GM18867 (cell line): ENCODE data around the gene B4GALNT1.
A peak's percentile ranks its signal among the peaks of the same experiment; 100 is the strongest.
"Not testable (repeated sequence)": the region's sequence is repeated elsewhere in the genome, so short reads cannot be mapped to it uniquely, and the experiment has no call there.

ENCODE experiments used
- ATAC-seq: cut with Tn5 transposase; IDR thresholded peaks from one replicate; pipeline ENCODE4 v1.9.1; 2021; ENCODE audit warnings: mild to moderate bottlenecking, moderate library complexity; ENCODE audit not compliant: unreplicated experiment

Gene B4GALNT1

DNA sequence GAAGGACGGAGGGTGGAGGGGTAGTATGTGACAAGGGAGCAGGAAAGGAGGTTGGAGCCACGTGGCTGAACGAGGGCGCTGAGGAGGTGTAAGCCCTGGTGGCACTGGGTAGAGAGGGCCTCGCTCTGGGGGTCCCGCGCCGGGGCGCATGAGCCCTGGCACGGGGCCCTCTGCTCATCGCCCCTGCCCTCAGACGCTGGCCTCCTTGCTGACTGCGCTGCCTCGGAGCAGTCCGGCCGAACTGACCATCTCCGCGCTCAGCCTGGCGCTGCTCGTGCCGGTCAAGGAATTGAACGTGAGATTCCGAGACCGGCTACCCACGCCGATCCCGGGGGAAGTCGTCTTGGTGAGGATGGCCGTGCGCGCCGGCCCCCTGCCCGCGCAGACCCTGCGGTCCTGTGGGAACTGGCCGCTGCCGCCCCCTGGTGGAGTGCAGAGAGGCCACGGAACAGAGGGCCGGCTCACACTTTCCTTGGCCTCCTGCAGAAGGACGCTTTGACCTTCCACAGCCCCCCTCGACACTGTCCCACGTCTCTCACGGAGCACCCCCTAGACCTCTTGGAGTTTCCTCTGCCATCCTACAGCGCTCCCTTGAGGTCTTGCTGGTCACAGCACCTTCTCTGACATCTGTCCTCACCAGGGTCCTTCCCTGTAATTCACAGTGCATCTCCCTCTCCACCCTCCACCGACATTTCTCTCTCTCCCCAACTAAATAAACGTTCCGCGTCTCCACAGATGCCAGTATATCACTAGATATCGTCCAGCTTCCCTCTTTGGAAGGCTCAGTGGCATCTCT, 11.3 kb downstream of the B4GALNT1 start:
- ATAC-seq = no peak

DNA sequence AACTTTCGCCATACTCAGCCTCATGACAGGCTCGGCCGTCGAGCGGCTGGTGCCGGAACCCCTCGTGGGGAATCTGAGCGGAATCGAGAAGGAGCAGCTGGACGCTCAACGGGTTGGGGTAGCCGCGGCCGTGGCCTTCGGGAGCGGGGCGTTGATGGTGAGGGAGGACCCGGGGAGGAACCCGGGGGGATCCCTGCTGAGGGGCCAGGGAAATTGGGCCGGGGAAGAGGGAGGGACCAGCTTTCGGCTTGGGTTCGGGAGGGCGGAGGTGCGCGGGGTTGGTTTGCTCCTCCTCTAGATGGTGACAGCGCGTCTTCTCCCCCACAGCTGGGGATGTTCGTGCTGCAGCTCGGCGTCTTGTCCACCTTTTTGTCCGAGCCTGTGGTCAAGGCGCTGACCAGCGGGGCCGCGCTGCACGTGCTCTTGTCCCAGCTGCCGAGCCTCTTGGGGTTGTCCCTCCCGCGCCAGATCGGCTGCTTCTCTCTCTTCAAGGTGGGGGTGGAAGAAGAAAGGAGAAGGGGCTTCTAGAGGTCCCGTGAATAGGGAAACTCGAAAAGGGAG, 12.0 kb downstream of the B4GALNT1 start:
- ATAC-seq = no peak

DNA sequence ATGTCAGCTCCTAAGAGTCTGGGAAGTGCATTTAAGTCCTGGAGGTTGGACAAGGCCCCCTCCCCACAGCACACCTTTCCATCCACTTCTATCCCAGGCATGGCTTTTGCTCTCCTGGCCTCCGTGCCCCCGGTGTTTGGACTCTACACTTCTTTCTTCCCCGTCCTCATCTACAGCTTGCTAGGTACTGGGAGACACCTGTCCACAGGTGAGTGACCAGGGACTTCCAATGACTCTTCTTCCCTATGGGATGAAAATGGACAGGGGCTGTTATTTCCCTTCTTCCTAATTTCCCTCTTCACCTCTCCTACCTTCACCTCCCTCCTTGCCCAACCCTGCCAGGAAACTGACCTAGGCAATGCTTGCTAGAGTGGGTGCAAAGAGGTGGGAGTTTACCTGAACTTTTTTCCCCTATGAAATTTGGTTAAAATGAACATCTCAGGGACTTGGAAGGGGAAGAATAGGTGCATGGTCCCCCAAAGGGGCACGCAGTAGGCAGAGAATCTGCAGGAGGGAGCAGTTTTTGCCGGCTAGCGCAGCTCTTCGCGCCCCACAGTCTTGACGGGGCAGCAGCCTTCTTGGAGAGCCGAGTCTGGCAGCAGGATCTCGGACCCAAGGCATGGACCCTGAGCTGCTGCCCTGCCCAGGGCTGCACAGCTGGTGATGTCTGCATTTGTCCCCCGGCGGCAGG, 12.6 kb downstream of the B4GALNT1 start:
- no peak for ATAC-seq

DNA sequence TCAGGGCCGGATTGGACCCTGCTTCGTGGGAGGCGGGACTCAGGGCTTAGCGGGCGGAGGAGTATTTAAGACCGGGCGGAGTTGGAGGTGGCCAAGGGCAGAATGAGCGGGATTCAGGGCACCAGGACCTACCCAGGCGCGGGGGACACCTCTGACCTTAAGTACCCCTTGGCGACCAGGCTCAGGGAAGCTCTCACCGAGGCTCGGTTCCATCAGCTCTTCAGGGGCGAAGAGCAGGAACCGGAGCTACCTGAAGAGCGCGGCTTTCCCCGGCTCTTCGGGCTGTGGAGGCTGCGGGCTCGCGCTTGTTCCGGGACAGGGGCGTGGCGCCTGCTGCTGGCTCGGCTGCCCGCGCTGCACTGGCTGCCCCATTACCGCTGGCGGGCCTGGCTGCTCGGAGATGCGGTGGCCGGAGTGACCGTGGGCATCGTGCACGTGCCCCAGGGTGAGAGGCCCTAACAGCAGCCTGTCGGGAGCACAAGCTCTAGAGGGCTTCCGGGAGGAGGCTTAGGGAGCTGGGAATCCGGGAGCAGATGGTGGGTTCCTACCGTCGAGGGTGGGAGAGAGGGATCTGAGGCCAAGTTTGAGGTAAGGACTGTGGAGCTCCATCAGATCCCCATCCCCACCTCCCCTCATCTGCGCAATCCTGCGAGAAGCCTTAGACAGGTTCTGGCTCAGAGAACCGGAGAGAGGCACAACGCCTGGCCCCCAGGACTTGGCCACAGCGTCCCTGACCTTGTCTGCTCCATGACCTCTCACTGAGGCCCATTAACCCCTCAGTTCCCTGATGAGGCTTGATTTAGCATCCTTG, 13.4 kb downstream of the B4GALNT1 start:
- no peak for ATAC-seq

DNA sequence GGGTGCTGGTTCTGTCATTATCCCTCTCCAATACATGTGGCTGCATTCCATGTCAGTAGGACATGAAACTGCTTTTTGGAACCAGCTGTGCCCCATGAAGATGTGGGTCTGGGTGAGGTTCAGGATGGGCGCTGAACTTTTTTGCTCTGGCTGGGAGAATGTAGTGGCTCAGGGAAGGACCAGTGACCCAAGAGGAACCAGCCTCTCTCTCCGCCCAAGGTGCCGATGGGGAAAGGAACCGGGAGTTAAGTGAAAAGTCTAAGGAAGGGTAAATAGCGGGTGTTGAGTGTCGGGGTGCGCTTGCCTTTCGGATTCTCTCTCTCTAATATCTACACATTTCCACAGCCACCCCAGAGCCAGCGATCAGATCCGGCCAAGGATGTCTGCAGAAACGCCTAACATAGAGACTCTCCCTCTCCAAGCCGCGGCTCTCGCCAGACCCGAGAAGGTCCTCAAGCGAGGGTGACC, 14.0 kb downstream of the B4GALNT1 start:
- ATAC-seq = no peak

DNA sequence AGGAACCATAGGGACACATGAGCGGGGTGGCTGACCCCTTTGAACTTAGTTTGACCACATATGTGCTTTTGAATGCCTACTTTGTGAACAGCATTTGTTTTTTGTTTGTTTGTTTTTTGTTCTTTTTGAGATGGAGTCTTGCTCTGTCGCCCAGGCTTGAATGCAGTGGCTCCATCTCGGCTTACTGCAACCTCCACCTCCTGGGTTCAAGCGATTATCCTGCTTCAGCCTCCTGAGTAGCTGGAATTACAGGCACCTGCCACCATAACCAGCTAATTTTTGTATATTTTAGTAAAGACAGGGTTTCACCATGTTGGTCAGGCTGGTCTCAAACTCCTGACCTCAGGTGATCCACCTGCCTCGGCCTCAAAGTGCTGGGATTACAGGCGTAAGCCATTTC, 14.6 kb downstream of the B4GALNT1 start:
- not testable (repeated sequence) for ATAC-seq

DNA sequence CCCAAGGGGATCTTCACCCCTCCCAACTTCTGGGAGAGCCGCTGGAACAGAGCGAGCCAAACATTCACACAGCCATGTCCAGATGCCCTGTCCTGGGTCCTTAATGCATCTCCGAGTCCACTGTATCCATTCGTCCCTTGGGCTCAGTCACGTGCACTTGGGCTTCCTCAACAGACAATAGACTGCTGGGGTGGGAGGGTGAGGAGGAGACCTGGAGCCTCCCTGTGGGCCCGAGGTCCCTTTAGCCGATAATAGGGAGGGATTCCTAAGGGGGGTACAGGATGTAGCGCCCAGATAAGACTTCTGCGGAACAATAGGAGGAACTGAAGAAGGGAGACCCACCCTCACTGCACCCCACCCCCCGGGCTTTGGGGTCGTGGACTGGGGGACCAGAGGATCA, 15.1 kb downstream of the B4GALNT1 start:
- no peak for ATAC-seq

DNA sequence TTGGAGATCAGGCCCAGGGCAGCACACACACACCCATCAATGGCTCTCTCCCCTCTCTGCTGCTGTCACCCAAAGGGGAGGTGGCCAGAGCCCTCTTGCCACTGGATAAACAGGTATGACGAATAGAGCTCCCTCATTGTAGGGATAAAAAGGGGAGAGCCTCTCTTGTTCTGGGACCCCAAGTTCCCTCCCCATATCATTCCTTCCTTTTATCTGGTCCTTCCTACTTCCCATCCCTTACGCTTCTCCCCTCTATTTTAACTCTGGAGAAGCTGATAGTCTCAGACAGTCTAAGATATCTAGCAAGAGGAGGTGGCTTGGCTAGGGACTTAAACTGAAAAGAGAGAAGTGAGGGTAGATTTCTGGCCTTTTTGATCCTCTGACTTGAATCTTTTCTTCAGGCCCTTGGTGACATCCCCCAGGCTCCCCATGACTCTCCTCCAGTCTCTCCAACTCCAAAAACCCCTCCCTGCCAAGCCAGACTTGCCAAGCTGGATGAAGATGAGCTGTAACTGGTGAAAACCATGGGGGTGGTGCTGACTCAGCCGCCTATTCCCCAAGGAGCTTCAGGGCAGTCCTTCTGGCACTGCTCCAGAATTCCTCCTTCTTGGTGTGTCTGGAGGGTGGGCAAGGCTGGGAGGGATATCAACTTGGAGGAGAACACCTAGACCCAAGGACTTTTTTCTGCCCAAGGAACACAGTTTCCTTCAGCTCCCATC, 16.5 kb downstream of the B4GALNT1 start:
- ATAC-seq = no peak

DNA sequence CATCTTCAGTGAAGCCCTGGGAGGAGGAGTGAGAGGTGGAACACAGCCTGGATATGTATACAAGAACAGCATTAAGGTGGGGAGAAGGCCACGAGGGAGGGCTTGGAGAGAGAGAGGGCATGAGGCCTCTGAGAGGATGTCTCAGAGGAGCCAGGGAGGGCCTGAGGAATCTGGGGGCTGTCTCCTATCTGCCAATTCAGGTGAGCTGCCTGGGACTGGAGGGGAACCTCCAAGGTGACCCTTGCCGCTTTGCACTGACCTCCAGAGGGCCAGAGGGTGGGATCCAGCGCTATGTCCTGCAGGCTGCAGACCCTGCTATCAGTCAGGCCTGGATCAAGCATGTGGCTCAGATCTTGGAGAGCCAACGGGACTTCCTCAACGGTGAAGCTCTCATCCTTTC, 17.4 kb downstream of the B4GALNT1 start:
- no peak for ATAC-seq

DNA sequence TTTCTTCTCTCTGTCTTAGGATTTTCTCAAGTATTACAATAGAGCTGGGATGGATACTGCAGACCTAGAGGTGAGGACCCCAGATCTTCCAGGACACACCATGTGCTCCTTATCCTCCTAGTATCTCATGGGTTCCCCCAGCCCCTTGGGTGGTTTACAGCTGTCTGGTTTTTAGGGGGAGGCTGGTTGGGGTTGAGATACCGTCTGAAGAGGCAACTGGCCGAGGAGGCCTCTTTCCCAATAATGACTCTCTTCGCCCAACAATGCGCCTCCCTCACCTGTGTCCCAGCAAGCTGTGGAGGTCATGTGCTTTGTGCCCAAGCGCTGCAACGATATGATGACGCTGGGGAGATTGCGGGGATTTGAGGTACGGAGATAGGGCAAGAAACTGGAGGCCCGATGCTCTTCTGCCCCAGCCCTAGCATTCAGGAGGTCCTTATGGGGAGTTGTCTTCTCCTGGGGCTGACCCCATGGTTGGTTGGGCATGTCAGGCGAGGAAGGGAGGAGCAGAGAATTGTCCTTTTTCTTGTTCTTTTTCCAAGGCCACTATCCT, 18.0 kb downstream of the B4GALNT1 start:
- ATAC-seq = no peak

DNA sequence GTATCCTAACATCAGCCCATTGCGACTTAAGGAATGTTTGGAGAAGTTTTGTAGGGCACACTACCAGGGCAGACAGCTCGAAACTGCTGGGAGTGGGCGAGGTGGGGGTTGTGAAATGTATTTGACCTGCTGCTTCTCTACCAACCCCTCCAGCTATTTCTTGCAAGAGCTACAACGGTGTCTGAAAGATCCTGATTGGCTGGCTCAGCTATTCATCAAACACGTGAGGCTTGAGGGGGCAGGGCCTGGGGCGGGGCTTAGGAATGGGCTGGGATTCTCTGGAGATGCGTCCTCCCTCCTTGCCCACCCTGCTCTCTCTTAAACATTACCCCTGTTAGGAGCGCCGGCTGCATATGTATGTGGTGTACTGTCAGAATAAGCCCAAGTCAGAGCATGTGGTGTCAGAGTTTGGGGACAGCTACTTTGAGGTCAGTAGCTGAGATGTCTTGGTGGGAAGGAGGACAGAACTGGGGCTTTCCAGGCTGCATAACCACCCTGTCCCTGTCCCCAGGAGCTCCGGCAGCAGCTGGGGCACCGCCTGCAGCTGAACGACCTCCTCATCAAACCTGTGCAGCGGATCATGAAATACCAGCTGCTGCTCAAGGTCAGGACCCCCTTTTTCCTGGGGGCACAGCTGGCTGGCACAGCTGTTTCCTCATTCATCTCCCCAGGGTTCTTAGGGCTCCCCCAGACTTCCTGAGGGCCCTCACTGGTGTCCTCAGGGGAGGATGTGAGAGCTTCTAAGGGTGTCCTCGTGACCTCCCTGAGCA, 18.6 kb downstream of the B4GALNT1 start:
- peak; percentile 66 for ATAC-seq

DNA sequence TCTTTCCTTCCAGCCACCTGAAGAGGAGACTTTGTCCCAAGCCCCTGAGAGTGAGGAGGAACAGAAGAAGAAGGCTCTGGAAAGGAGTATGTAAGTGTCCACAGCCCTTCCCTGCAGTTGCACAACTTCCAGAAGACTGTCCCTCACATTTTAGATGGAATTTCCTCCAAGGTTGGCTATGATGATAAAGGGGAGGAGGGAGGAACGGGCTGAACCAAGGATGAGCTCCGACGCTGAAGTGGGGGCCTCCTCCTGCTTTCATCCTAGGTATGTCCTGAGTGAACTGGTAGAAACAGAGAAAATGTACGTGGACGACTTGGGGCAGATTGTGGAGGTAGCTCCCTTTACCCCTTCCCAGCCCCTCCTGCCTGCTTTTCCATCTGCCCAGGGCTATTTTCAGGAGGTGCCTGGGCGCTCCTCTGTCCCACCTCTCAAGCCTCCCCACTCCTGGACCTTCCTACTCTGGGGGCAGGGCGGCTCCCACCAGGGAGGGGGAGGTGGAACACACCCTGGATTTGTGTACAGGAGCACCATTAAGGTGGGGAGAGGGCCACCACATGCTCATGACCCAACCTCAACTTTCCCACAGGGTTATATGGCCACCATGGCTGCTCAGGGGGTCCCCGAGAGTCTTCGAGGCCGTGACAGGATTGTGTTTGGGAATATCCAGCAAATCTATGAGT, 19.4 kb downstream of the B4GALNT1 start:
- no peak for ATAC-seq

DNA sequence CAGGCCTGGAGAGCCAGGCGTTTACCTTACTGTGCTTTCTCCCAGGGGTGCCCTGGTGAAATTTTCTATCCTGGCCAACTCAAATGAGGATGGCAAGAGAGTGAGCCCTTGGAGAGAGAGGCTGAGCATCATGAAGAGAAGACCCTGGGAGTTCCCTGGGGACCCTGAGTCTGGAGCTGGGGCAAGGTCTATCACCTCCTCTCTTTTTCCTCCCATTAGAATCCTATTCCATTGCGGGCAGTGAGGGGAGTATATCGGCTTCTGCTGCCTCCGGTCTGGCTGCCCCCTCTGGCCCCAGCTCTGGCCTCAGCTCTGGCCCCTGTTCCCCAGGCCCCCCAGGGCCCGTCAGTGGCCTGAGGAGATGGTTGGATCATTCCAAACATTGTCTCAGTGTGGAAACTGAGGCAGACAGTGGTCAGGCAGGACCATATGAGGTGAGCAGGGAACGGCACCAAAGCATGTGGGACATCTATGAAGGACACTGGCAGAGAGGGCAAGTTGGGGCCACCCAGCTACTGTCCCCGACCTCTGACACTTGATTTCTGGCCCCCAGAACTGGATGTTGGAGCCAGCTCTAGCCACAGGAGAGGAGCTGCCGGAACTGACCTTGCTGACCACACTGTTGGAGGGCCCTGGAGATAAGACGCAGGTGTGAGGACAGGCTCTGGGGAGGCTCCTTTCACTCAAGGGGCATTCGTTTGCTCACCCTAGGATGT, 20.1 kb downstream of the B4GALNT1 start:
- no peak for ATAC-seq

DNA sequence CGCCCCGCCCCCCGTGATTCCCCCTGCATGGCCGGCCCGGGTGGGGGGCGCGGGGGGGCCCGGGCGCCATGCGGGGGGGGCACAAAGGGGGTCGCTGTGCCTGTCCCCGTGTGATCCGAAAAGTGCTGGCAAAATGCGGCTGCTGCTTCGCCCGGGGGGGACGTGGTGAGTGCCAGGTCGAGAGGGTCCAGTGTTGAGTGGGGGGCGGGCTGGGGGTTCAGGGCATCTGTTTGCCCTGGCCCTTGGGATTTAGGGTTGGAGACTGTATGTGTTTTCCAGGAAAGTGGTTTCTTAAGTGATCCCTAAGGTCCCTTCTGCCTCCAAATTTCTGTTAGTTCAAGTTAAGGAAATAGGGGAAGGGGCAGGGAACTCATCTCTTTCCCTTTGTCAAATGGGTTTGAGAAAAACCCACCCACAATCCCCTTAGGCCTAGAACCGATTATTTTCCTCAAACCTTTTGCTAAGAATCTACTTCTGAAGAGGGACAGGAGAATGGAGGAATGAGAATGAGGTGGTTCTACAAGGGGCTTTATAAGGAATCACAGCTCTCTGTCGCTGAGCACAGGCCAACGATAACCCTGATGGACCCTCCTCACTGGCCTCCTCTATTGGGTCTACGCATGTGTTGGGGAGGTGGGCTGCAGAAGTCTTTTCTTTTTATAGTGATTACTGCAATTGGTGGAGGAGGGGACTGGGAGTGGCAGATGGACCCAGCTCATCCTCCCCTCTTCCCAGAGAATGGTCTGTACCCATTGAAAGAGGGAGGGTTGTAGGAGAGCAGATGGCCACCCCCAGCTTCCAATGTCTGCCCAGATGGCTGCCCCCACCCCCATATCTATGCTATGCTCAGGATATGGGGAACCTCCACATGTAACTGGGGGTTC, 20.9 kb downstream of the B4GALNT1 start:
- ATAC-seq = no peak

DNA sequence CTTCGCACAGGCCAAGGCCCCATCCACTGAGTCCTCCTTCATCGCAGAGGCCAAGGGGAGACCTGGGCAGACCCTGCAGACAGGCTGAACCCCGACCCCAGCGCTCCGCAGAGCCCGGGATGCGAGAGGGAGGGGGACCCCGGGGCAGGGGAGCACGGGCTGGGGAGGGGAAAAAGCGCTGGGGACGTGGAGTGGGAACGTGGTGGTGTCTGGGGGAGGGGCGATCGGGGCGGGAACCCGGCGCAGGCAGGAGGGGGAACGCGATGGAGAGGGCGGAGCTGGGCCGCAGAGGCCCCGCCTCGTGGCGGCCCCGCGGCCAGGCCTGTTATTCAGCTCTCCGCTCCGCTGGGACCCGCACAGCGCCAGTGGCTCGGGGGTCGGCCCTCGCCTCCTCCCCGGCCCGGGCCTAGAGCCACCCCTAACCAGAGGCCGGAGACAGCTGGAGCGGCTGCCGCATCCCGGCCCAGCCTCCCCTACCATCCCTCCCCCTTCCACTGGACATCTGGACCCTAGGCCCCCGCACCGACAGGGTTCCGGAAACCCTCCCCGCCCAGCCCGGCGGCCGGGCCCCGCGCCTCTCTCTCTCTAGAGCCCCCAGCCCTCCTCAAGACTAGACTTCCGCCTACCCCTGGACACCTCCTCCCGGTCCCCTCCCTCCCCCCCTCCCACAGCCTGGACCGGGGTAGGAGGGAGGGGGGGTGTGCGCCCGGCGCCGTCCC, 21.7 kb downstream of the B4GALNT1 start, which contains the start of gene ARHGEF25:
ARHGEF25 (plus strand) TSS at position 328 of the 719 bp plus-strand sequence. CDS start 460 bp downstream, outside the sequence.
- ATAC-seq = peak; percentile 50

DNA sequence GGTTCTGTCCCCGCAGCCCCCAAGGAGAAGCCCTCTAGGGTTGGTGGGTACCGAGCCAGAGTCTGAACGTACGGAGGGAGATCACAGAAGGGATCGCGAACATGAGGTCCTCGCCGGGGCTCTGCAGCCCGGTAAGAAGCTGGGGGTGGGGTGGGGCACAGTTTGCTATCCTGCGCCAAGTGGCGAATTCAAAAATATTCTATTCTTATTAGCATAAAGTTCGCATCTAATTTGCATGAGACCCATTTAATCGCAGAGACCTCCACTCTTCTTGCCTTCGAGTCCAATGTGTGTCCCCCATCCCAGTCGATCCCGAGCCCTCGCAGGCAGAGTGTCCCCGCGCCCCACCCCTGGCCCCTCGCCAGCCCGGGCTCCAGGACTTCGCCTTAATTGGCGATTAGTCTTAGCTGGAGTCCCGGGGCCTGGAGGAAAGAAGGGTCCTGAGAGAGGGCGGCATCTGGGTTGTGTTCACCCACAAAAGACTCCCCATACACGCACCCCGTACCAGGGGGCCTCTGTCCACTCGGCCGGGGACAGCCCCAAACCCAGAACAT, 22.4 kb downstream of the B4GALNT1 start:
- ATAC-seq = no peak
